ENCODE data around the gene CREB3L1. TPM values are rescaled to one million over a fixed set of nuclear protein-coding genes. Genes with fewer than 3 reads are reported as not detected.

CREB3L1 gene, protein sequence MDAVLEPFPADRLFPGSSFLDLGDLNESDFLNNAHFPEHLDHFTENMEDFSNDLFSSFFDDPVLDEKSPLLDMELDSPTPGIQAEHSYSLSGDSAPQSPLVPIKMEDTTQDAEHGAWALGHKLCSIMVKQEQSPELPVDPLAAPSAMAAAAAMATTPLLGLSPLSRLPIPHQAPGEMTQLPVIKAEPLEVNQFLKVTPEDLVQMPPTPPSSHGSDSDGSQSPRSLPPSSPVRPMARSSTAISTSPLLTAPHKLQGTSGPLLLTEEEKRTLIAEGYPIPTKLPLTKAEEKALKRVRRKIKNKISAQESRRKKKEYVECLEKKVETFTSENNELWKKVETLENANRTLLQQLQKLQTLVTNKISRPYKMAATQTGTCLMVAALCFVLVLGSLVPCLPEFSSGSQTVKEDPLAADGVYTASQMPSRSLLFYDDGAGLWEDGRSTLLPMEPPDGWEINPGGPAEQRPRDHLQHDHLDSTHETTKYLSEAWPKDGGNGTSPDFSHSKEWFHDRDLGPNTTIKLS
- polyA plus RNA-seq (2013), result 0.08 TPM

DNA sequence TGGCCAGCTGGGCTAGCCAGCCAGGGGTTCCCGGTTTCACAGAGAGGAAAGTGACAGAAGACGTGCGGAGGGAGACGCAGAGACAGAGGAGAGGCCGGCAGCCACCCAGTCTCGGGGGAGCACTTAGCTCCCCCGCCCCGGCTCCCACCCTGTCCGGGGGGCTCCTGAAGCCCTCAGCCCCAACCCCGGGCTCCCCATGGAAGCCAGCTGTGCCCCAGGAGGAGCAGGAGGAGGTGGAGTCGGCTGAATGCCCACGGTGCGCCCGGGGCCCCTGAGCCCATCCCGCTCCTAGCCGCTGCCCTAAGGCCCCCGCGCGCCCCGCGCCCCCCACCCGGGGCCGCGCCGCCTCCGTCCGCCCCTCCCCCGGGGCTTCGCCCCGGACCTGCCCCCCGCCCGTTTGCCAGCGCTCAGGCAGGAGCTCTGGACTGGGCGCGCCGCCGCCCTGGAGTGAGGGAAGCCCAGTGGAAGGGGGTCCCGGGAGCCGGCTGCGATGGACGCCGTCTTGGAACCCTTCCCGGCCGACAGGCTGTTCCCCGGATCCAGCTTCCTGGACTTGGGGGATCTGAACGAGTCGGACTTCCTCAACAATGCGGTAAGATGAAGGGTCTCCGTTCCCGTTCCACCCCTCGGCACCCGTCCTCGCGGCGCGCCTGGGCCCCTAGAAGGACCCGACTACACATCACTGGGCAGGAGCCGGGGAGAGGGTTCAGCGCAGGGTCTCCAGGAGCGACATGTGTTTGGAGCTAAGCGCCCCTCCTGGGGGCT lies at the start of gene CREB3L1:
Gene CREB3L1, plus strand, starts transcription at position 41 of the 765 bp plus-strand sequence. Its CDS starts 450 bp downstream, at position 491.
- Histone ChIP-seq H3K27me3 (replicated peaks in 2 of 5; ENCODE audit: control insufficient read depth in 4 of 5, insufficient read depth in 5 of 5, low read length in 4 of 5) (peaks cover 2 to 42% (median 12%) of the 10 kb centered on the region in 5 experiments), H3K27ac (ENCODE audit: insufficient read depth in 1 of 2, low read depth in 1 of 2, low read length in 2 of 2, poor library complexity in 1 of 2, severe bottlenecking in 2 of 2) (peak within 1 kb of the TSS in 1 of 2 experiments; percentile 43)
- POLR2A ChIA-PET, result no interaction called here

DNA sequence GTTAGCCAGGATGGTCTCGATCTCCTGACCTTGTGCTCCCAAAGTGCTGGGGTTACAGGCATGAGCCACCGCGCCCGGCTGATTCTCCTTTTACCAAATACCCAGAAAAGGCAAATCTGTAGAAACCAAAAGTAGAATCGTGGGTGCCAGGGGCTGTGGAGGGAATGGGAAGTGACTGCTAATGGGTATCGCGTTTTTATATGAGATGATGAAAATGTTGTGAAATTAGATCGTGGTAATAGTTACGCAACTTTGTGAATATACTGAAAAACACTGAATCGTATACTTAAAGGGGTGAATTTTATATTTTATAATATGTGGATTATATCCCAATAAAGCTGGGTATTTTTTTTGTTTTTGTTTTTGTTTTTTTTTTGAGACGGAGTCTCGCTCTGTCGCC lies 48.2 kb upstream of the CREB3L1 start:
- H3K4me3 ChIP-seq (ENCODE audit: control insufficient read depth in 1 of 7, extremely low read depth in 1 of 7, insufficient read depth in 4 of 7, low read depth in 2 of 7, low read length in 6 of 7), result no peak overlapping the region
- peak in 2 of 3 donors; percentile 43 to 47 for DNase-seq
- peaks cover 0 to 6% (median 2%) of the 10 kb centered on the region in 5 experiments for H3K27me3 ChIP-seq (replicated peaks in 2 of 5; ENCODE audit: control insufficient read depth in 4 of 5, insufficient read depth in 5 of 5, low read length in 4 of 5)
- ChIA-PET POLR2A (no interaction called here), CTCF (interaction anchor here (0.8 kb wide), 1 partner anchor 9 kb away, joined by 3 read pairs; no protein-coding TSS in a partner anchor)
- no peaks in the 10 kb centered on the region for H3K9me3 ChIP-seq (ENCODE audit: control extremely low read depth in 1 of 5, control insufficient read depth in 4 of 5, insufficient read depth in 2 of 5, low read depth in 1 of 5, low read length in 4 of 5)
- 79% methylated on average over 5 of the region's 13 CpGs for WGBS (ENCODE audit: insufficient coverage)
- H3K4me1 ChIP-seq (ENCODE audit: control extremely low read depth in 1 of 4, control insufficient read depth in 4 of 4, insufficient read depth in 4 of 4, low read length in 3 of 4), result no peaks in the 10 kb centered on the region
- H3K27ac ChIP-seq (ENCODE audit: insufficient read depth in 1 of 2, low read depth in 1 of 2, low read length in 2 of 2, poor library complexity in 1 of 2, severe bottlenecking in 2 of 2), result no peak overlapping the region
- H3K36me3 ChIP-seq (ENCODE audit: control insufficient read depth in 4 of 4, insufficient read depth in 4 of 4, low read length in 3 of 4), result no peaks in the 10 kb centered on the region

More for the DNA sequence above, at the start of gene CREB3L1:
- CTCF ChIA-PET, result interaction anchor here (1.0 to 4.7 kb wide), 7 partner anchors 9 to 38 kb away, joined by 3 to 26 read pairs (median 4); no protein-coding TSS in a partner anchor
- H3K4me1 ChIP-seq (ENCODE audit: control extremely low read depth in 1 of 4, control insufficient read depth in 4 of 4, insufficient read depth in 4 of 4, low read length in 3 of 4), result peaks cover 0 to 27% (median 23%) of the 10 kb centered on the region in 4 experiments
- DNase-seq, result peak in 1 of 3 donors; percentile 27
- 0% methylated on average over 48 of the region's 61 CpGs for WGBS (ENCODE audit: insufficient coverage)
- H3K9me3 ChIP-seq (ENCODE audit: control extremely low read depth in 1 of 5, control insufficient read depth in 4 of 5, insufficient read depth in 2 of 5, low read depth in 1 of 5, low read length in 4 of 5), result no peaks in the 10 kb centered on the region
- peak within 1 kb of the TSS; percentile 25 to 70 (median 50) for H3K4me3 ChIP-seq (ENCODE audit: control insufficient read depth in 1 of 7, extremely low read depth in 1 of 7, insufficient read depth in 4 of 7, low read depth in 2 of 7, low read length in 6 of 7)
- no peaks in the 10 kb centered on the region for H3K36me3 ChIP-seq (ENCODE audit: control insufficient read depth in 4 of 4, insufficient read depth in 4 of 4, low read length in 3 of 4)

DNA sequence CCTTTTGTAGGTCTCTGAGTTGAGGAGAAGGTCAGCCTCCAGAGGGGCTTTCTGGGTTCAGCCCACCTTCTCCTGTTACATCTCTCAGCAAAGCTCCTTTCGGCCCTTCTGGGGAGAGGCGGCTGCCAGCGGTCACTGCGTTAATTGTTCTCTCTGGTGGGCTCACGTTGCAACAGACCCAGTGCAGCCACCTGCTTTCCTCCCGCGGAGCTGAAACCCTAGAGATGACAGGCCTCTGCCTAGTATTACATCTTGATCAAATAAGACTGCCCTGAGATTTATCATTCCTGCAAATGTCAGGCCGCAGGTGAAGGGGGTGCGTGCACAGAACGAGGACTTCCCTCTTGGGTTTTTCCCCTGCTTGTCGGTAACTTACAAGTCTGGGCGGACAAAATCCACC lies 43.2 kb upstream of the CREB3L1 start:
- no peak overlapping the region for H3K4me3 ChIP-seq (ENCODE audit: control insufficient read depth in 1 of 7, extremely low read depth in 1 of 7, insufficient read depth in 4 of 7, low read depth in 2 of 7, low read length in 6 of 7)
- peaks cover 0 to 4% (median 0%) of the 10 kb centered on the region in 5 experiments for H3K9me3 ChIP-seq (ENCODE audit: control extremely low read depth in 1 of 5, control insufficient read depth in 4 of 5, insufficient read depth in 2 of 5, low read depth in 1 of 5, low read length in 4 of 5)
- H3K27me3 ChIP-seq (replicated peaks in 2 of 5; ENCODE audit: control insufficient read depth in 4 of 5, insufficient read depth in 5 of 5, low read length in 4 of 5), result peaks cover 0 to 25% (median 14%) of the 10 kb centered on the region in 5 experiments
- H3K27ac ChIP-seq (ENCODE audit: insufficient read depth in 1 of 2, low read depth in 1 of 2, low read length in 2 of 2, poor library complexity in 1 of 2, severe bottlenecking in 2 of 2), result no peak overlapping the region
- peaks cover 0 to 24% (median 20%) of the 10 kb centered on the region in 4 experiments for H3K4me1 ChIP-seq (ENCODE audit: control extremely low read depth in 1 of 4, control insufficient read depth in 4 of 4, insufficient read depth in 4 of 4, low read length in 3 of 4)
- DNase-seq, result no peak
- H3K36me3 ChIP-seq (ENCODE audit: control insufficient read depth in 4 of 4, insufficient read depth in 4 of 4, low read length in 3 of 4), result no peaks in the 10 kb centered on the region
- WGBS (ENCODE audit: insufficient coverage), result 78% methylated on average over 12 of the region's 12 CpGs
- POLR2A ChIA-PET, result no interaction called here
- CTCF ChIA-PET, result interaction anchor here (0.9 kb wide), 1 partner anchor 100 kb away, joined by 3 read pairs; no protein-coding TSS in a partner anchor

DNA sequence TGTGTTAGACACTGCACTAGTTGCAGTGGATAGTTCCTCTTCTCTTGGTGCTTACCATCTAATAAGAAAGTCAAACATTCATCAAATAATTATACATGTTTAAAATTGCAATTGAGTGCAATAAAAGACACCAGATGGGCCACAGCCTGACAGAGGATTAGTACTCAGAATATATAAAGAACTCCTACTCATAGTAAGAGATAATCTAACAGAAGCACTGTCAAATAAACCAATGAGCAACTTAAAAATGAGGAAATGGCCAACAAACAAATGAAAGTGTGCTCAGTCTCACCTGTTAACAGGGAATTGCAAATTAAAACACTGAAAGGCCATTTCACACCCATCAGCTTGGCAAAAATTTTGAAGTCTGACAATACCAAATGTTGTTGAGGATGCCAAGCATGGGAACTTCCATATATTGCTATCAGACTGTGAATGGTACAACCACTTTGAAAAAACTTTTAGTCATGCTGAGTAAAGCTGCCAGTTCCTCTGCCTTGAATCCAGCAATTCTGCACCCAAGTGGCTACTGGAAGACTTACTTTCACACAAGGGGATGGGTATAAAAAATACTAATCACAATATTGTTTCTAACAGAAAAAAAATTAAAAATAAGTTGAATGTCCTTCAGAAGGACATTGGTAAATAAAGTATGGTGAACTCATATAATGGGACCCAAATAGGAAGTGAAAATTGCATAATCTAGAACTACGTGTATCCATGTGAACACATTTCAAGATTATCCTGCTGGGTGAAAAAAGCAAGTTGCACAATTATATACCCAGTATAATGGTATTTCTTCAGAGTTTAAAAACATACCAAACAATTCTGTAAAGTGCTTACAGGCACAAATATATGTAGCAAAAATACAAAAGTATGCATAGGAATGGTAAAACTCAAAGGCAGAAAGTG lies 41.4 kb upstream of the CREB3L1 start:
- ChIA-PET CTCF (interaction anchor here (10.1 kb wide), 1 partner anchor 76 kb away, joined by 240 read pairs; no protein-coding TSS in a partner anchor), POLR2A (no interaction called here)
- no peak overlapping the region for H3K4me3 ChIP-seq (ENCODE audit: control insufficient read depth in 1 of 7, extremely low read depth in 1 of 7, insufficient read depth in 4 of 7, low read depth in 2 of 7, low read length in 6 of 7)
- no peaks in the 10 kb centered on the region for H3K36me3 ChIP-seq (ENCODE audit: control insufficient read depth in 4 of 4, insufficient read depth in 4 of 4, low read length in 3 of 4)
- H3K9me3 ChIP-seq (ENCODE audit: control extremely low read depth in 1 of 5, control insufficient read depth in 4 of 5, insufficient read depth in 2 of 5, low read depth in 1 of 5, low read length in 4 of 5), result peaks cover 0 to 4% (median 0%) of the 10 kb centered on the region in 5 experiments
- H3K27me3 ChIP-seq (replicated peaks in 2 of 5; ENCODE audit: control insufficient read depth in 4 of 5, insufficient read depth in 5 of 5, low read length in 4 of 5), result peaks cover 0 to 25% (median 14%) of the 10 kb centered on the region in 5 experiments
- H3K4me1 ChIP-seq (ENCODE audit: control extremely low read depth in 1 of 4, control insufficient read depth in 4 of 4, insufficient read depth in 4 of 4, low read length in 3 of 4), result peaks cover 0 to 26% (median 21%) of the 10 kb centered on the region in 4 experiments
- no peak for DNase-seq
- no CpG with 5 or more reads among the region's 1 CpG for WGBS (ENCODE audit: insufficient coverage)
- H3K27ac ChIP-seq (ENCODE audit: insufficient read depth in 1 of 2, low read depth in 1 of 2, low read length in 2 of 2, poor library complexity in 1 of 2, severe bottlenecking in 2 of 2), result no peak overlapping the region

DNA sequence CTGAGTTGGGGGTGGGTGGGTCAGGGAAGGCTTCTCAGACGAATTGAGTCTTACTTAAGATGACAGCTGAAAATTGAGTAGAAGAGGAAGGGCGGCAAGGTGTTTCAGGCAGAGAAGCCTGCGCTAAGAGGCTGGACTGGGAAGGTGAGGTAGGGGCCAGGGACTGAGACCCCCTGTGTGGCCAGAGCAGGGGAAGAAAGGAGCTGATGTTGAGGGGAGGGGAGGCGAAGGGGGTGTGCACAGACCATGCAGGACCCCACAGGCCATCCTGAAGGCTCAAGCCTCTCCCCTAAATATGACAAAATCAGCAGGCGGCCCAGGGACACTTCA lies 40.6 kb upstream of the CREB3L1 start:
- WGBS (ENCODE audit: insufficient coverage), result 96% methylated on average over 5 of the region's 5 CpGs
- Histone ChIP-seq H3K27ac (ENCODE audit: insufficient read depth in 1 of 2, low read depth in 1 of 2, low read length in 2 of 2, poor library complexity in 1 of 2, severe bottlenecking in 2 of 2) (peak overlapping the region in 1 of 2 experiments; percentile 34), H3K4me1 (ENCODE audit: control extremely low read depth in 1 of 4, control insufficient read depth in 4 of 4, insufficient read depth in 4 of 4, low read length in 3 of 4) (peaks cover 0 to 26% (median 21%) of the 10 kb centered on the region in 4 experiments), H3K4me3 (ENCODE audit: control insufficient read depth in 1 of 7, extremely low read depth in 1 of 7, insufficient read depth in 4 of 7, low read depth in 2 of 7, low read length in 6 of 7) (no peak overlapping the region), H3K36me3 (ENCODE audit: control insufficient read depth in 4 of 4, insufficient read depth in 4 of 4, low read length in 3 of 4) (no peaks in the 10 kb centered on the region), H3K9me3 (ENCODE audit: control extremely low read depth in 1 of 5, control insufficient read depth in 4 of 5, insufficient read depth in 2 of 5, low read depth in 1 of 5, low read length in 4 of 5) (peaks cover 0 to 4% (median 0%) of the 10 kb centered on the region in 5 experiments), H3K27me3 (replicated peaks in 2 of 5; ENCODE audit: control insufficient read depth in 4 of 5, insufficient read depth in 5 of 5, low read length in 4 of 5) (peaks cover 0 to 25% (median 14%) of the 10 kb centered on the region in 5 experiments)
- no peak for DNase-seq
- CTCF ChIA-PET, result interaction anchor here (10.1 kb wide), 1 partner anchor 76 kb away, joined by 240 read pairs; no protein-coding TSS in a partner anchor
- POLR2A ChIA-PET, result no interaction called here

Measured in common myeloid progenitor, CD34-positive (primary cell).